ENCODE measurements around the gene TAAR1. TPM values are rescaled to one million over a fixed set of nuclear protein-coding genes. Genes with fewer than 3 reads are reported as not detected.

The TAAR1 gene
- total RNA-seq, 1 experiment from 2014 or later: not detected

DNA sequence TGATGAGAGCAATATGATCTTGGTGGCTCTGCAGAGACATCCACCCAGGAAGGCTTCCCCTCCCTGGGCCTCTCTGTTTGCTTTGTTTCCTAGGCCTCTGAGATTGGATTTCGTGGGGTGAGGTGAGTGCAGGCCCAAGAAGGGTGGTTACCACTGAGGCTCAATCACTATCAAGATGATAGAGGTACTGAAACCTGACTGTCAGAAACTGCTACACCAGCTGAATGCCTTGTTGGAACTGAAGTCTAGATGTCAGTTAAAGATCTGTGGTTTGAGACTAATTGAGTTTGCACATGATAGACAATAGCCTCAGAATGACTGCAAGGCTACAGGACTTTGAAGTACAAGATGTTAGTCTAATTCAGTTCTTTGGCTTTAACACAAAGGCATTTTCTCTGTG, 39.6 kb upstream of the TAAR1 start:
- DNase-seq (ENCODE audit: low spot score): no peak
- TF ChIP-seq NR3C1 (CRISPR knock-in tag; conservative IDR thresholded peaks at IDR 0.05; ENCODE audit: low read depth) (no peak), FOXP1 (CRISPR knock-in tag; IDR thresholded peaks at IDR 0.05; ENCODE audit: borderline replicate concordance) (no peak), NR1H2 (CRISPR knock-in tag; IDR thresholded peaks at IDR 0.05) (no peak), ZNF263 (CRISPR knock-in tag; IDR thresholded peaks at IDR 0.05; ENCODE audit: low read depth) (no peak), CREM (CRISPR knock-in tag; IDR thresholded peaks at IDR 0.05) (no peak), OVOL2 (CRISPR knock-in tag; IDR thresholded peaks at IDR 0.05; ENCODE audit: borderline replicate concordance) (no peak), FOXK1 (CRISPR knock-in tag; IDR thresholded peaks at IDR 0.05) (no peak), ZNF317 (CRISPR knock-in tag; IDR thresholded peaks at IDR 0.05; ENCODE audit: borderline replicate concordance, low read depth) (no peak)
- TF ChIP-seq, protein P1, sequence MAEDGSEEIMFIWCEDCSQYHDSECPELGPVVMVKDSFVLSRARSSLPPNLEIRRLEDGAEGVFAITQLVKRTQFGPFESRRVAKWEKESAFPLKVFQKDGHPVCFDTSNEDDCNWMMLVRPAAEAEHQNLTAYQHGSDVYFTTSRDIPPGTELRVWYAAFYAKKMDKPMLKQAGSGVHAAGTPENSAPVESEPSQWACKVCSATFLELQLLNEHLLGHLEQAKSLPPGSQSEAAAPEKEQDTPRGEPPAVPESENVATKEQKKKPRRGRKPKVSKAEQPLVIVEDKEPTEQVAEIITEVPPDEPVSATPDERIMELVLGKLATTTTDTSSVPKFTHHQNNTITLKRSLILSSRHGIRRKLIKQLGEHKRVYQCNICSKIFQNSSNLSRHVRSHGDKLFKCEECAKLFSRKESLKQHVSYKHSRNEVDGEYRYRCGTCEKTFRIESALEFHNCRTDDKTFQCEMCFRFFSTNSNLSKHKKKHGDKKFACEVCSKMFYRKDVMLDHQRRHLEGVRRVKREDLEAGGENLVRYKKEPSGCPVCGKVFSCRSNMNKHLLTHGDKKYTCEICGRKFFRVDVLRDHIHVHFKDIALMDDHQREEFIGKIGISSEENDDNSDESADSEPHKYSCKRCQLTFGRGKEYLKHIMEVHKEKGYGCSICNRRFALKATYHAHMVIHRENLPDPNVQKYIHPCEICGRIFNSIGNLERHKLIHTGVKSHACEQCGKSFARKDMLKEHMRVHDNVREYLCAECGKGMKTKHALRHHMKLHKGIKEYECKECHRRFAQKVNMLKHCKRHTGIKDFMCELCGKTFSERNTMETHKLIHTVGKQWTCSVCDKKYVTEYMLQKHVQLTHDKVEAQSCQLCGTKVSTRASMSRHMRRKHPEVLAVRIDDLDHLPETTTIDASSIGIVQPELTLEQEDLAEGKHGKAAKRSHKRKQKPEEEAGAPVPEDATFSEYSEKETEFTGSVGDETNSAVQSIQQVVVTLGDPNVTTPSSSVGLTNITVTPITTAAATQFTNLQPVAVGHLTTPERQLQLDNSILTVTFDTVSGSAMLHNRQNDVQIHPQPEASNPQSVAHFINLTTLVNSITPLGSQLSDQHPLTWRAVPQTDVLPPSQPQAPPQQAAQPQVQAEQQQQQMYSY (CRISPR knock-in tag; IDR thresholded peaks at IDR 0.05): no peak
- TF ChIP-seq, protein P2, sequence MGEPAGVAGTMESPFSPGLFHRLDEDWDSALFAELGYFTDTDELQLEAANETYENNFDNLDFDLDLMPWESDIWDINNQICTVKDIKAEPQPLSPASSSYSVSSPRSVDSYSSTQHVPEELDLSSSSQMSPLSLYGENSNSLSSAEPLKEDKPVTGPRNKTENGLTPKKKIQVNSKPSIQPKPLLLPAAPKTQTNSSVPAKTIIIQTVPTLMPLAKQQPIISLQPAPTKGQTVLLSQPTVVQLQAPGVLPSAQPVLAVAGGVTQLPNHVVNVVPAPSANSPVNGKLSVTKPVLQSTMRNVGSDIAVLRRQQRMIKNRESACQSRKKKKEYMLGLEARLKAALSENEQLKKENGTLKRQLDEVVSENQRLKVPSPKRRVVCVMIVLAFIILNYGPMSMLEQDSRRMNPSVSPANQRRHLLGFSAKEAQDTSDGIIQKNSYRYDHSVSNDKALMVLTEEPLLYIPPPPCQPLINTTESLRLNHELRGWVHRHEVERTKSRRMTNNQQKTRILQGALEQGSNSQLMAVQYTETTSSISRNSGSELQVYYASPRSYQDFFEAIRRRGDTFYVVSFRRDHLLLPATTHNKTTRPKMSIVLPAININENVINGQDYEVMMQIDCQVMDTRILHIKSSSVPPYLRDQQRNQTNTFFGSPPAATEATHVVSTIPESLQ (CRISPR knock-in tag; IDR thresholded peaks at IDR 0.05): no peak
- TF ChIP-seq, protein P3, sequence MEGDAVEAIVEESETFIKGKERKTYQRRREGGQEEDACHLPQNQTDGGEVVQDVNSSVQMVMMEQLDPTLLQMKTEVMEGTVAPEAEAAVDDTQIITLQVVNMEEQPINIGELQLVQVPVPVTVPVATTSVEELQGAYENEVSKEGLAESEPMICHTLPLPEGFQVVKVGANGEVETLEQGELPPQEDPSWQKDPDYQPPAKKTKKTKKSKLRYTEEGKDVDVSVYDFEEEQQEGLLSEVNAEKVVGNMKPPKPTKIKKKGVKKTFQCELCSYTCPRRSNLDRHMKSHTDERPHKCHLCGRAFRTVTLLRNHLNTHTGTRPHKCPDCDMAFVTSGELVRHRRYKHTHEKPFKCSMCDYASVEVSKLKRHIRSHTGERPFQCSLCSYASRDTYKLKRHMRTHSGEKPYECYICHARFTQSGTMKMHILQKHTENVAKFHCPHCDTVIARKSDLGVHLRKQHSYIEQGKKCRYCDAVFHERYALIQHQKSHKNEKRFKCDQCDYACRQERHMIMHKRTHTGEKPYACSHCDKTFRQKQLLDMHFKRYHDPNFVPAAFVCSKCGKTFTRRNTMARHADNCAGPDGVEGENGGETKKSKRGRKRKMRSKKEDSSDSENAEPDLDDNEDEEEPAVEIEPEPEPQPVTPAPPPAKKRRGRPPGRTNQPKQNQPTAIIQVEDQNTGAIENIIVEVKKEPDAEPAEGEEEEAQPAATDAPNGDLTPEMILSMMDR (IDR thresholded peaks at IDR 0.05): no peak
- TF ChIP-seq, protein P4, sequence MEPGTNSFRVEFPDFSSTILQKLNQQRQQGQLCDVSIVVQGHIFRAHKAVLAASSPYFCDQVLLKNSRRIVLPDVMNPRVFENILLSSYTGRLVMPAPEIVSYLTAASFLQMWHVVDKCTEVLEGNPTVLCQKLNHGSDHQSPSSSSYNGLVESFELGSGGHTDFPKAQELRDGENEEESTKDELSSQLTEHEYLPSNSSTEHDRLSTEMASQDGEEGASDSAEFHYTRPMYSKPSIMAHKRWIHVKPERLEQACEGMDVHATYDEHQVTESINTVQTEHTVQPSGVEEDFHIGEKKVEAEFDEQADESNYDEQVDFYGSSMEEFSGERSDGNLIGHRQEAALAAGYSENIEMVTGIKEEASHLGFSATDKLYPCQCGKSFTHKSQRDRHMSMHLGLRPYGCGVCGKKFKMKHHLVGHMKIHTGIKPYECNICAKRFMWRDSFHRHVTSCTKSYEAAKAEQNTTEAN (CRISPR knock-in tag; IDR thresholded peaks at IDR 0.05): no peak
- TF ChIP-seq, protein P5, sequence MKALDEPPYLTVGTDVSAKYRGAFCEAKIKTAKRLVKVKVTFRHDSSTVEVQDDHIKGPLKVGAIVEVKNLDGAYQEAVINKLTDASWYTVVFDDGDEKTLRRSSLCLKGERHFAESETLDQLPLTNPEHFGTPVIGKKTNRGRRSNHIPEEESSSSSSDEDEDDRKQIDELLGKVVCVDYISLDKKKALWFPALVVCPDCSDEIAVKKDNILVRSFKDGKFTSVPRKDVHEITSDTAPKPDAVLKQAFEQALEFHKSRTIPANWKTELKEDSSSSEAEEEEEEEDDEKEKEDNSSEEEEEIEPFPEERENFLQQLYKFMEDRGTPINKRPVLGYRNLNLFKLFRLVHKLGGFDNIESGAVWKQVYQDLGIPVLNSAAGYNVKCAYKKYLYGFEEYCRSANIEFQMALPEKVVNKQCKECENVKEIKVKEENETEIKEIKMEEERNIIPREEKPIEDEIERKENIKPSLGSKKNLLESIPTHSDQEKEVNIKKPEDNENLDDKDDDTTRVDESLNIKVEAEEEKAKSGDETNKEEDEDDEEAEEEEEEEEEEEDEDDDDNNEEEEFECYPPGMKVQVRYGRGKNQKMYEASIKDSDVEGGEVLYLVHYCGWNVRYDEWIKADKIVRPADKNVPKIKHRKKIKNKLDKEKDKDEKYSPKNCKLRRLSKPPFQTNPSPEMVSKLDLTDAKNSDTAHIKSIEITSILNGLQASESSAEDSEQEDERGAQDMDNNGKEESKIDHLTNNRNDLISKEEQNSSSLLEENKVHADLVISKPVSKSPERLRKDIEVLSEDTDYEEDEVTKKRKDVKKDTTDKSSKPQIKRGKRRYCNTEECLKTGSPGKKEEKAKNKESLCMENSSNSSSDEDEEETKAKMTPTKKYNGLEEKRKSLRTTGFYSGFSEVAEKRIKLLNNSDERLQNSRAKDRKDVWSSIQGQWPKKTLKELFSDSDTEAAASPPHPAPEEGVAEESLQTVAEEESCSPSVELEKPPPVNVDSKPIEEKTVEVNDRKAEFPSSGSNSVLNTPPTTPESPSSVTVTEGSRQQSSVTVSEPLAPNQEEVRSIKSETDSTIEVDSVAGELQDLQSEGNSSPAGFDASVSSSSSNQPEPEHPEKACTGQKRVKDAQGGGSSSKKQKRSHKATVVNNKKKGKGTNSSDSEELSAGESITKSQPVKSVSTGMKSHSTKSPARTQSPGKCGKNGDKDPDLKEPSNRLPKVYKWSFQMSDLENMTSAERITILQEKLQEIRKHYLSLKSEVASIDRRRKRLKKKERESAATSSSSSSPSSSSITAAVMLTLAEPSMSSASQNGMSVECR (CRISPR knock-in tag; IDR thresholded peaks at IDR 0.05; ENCODE audit: borderline replicate concordance): no peak
- POLR2A ChIA-PET: no interaction called here
- no peak for ATAC-seq
- Mint-ChIP-seq H3K4me1 (no peaks in the 10 kb centered on the region), H3K9me3 (peaks cover 10% of the 10 kb centered on the region), H3K27ac (no peak overlapping the region), H3K4me3 (no peak overlapping the region), H3K27me3 (ENCODE audit: low read depth) (no peaks in the 10 kb centered on the region; the same call in 1 of the 2 replicates), H3K36me3 (peaks cover 9% of the 10 kb centered on the region)
- CTCF ChIA-PET: no interaction called here

Data from WTC11 (cell line).